Neutrophil (primary cell): ENCODE measurements around the gene UBE3D.

Experiments used
- H3K27ac ChIP-seq: fragments of 200-600 bp; sonication (generic); 2 replicates; pipeline ENCODE4 v1.5.1; 2016; ENCODE audit warnings: mild to moderate bottlenecking, moderate library complexity
- H3K27me3 ChIP-seq: fragments of 200-600 bp; sonication (generic); 2 replicates; pipeline ENCODE4 v1.6.0; 2016; ENCODE audit warnings: mild to moderate bottlenecking
- H3K36me3 ChIP-seq: fragments of 200-600 bp; sonication (generic); 2 replicates; pipeline ENCODE4 v1.5.1; 2017
- H3K4me1 ChIP-seq, 2 experiments: fragments of 200-600 bp in 1 of 2; sonication (generic) in 1 of 2; 1 replicate in 1 of 2; 2 replicates in 1 of 2; pipeline versions ENCODE4 v1.5.1 to v1.6.1; 2013 to 2016; ENCODE audit warnings: low read depth in 1 of 2, low read length in 1 of 2, mild to moderate bottlenecking in 1 of 2, moderate library complexity in 1 of 2; ENCODE audit not compliant: control insufficient read depth in 1 of 2, insufficient read depth in 1 of 2
- H3K4me3 ChIP-seq, 2 experiments: fragments of 200-600 bp in 1 of 2; sonication (generic) in 1 of 2; 1 replicate in 1 of 2; 2 replicates in 1 of 2; pipeline ENCODE4 v1.5.1; 2013 to 2016; ENCODE audit warnings: low read depth in 1 of 2, low read length in 1 of 2, mild to moderate bottlenecking in 1 of 2, moderate library complexity in 1 of 2
- H3K9me3 ChIP-seq: fragments of 200-600 bp; sonication (generic); 2 replicates; pipeline ENCODE4 v1.5.1; 2016
- CTCF ChIP-seq: fragments of 200-600 bp; sonication (generic); IDR thresholded peaks from 2 replicates; pipeline ENCODE4 v1.5.1; 2016; ENCODE audit warnings: antibody characterized with exemption

The UBE3D gene

GRCh38 chr6:82924799-82925535 is 140.7 kb downstream of the UBE3D start:
- Histone ChIP-seq H3K27me3 (no peaks in the 10 kb centered on the region), H3K36me3 (no peaks in the 10 kb centered on the region), H3K27ac (no peak overlapping the region), H3K4me1 (no peaks in the 10 kb centered on the region), H3K9me3 (no peaks in the 10 kb centered on the region), H3K4me3 (no peak overlapping the region)
- no peak for TF ChIP-seq CTCF

GRCh38 chr6:82921258-82921657 is 144.4 kb downstream of the UBE3D start:
- Histone ChIP-seq H3K4me1 (no peaks in the 10 kb centered on the region), H3K9me3 (no peaks in the 10 kb centered on the region), H3K36me3 (no peaks in the 10 kb centered on the region), H3K4me3 (no peak overlapping the region), H3K27me3 (no peaks in the 10 kb centered on the region), H3K27ac (no peak overlapping the region)
- no peak for TF ChIP-seq CTCF

GRCh38 chr6:82917346-82918064 is 148.1 kb downstream of the UBE3D start:
- no peaks in the 10 kb centered on the region for H3K9me3 ChIP-seq
- H3K4me3 ChIP-seq = no peak overlapping the region
- H3K36me3 ChIP-seq = no peaks in the 10 kb centered on the region
- TF ChIP-seq CTCF = no peak
- H3K27ac ChIP-seq = no peak overlapping the region
- no peaks in the 10 kb centered on the region for H3K4me1 ChIP-seq
- H3K27me3 ChIP-seq = no peaks in the 10 kb centered on the region

GRCh38 chr6:82915666-82916065 is 150.0 kb downstream of the UBE3D start:
- no peaks in the 10 kb centered on the region for H3K36me3 ChIP-seq
- no peaks in the 10 kb centered on the region for H3K27me3 ChIP-seq
- H3K27ac ChIP-seq = no peak overlapping the region
- no peak overlapping the region for H3K4me3 ChIP-seq
- no peaks in the 10 kb centered on the region for H3K4me1 ChIP-seq
- no peaks in the 10 kb centered on the region for H3K9me3 ChIP-seq
- no peak for TF ChIP-seq CTCF

- no peaks in the 10 kb centered on the region for H3K27me3 ChIP-seq
- H3K36me3 ChIP-seq = no peaks in the 10 kb centered on the region
- no peak for TF ChIP-seq CTCF
- no peaks in the 10 kb centered on the region for H3K4me1 ChIP-seq
- H3K27ac ChIP-seq = no peak overlapping the region
- H3K4me3 ChIP-seq = no peak overlapping the region
- H3K9me3 ChIP-seq = no peaks in the 10 kb centered on the region
These were observed 151.1 kb downstream of the UBE3D start for GRCh38 chr6:82914511-82914910.
